Breast epithelium (tissue), 4 donors: ENCODE measurements around the gene SMIM20. TPM values are rescaled to one million over a fixed set of nuclear protein-coding genes. Genes with fewer than 3 reads are reported as not detected.

Experiments used
- DNase-seq, 2 donors: peaks; one replicate each; pipeline ENCODE4 v3.0.0-alpha.2; 2019; ENCODE audit warnings: low spot score in 2 of 2
- H3K27ac ChIP-seq, 2 donors: fragments of 200-600 bp; sonication (generic) in 1 of 2; one replicate each; pipeline ENCODE4 v1.5.1; 2016 to 2019; ENCODE audit warnings: mild to moderate bottlenecking in 1 of 2
- H3K27me3 ChIP-seq, 2 donors: fragments of 200-600 bp; sonication (generic) in 1 of 2; one replicate each; pipeline versions ENCODE4 v1.5.1 to v1.6.0; 2017 to 2019; ENCODE audit warnings: control low read depth in 1 of 2, mild to moderate bottlenecking in 1 of 2
- H3K36me3 ChIP-seq: fragments of 200-600 bp; one replicate; pipeline ENCODE4 v1.5.1; 2019
- H3K4me1 ChIP-seq, 2 donors: fragments of 200-600 bp; sonication (generic); one replicate each; pipeline ENCODE4 v1.5.1; 2016 to 2019; ENCODE audit warnings: control low read depth in 1 of 2
- H3K4me3 ChIP-seq, 3 donors: fragments of 200-600 bp; sonication (generic); 1 replicate in 2 of 3; 2 replicates in 1 of 3; pipeline ENCODE4 v1.5.1; 2016 to 2019; ENCODE audit warnings: mild to moderate bottlenecking in 3 of 3, moderate library complexity in 2 of 3
- H3K9me3 ChIP-seq, 2 donors: fragments of 200-600 bp; sonication (generic) in 1 of 2; one replicate each; pipeline ENCODE4 v1.5.1; 2016 to 2019; ENCODE audit warnings: control low read depth in 1 of 2
- POLR2A ChIP-seq: fragments of 450-650 bp; IDR thresholded peaks from one replicate; pipeline ENCODE4 v1.6.1; 2016; ENCODE audit warnings: antibody characterized with exemption, mild to moderate bottlenecking, moderate library complexity
- POLR2AphosphoS5 ChIP-seq, 3 donors: sonication (generic); formaldehyde crosslinking; IDR thresholded peaks; one replicate each; pipeline ENCODE4 v1.6.1; 2017; ENCODE audit warnings: antibody characterized with exemption in 3 of 3
- intact Hi-C: fragments of 100-400 bp; cut with DNase I; formaldehyde crosslinking; loops from one replicate; pipeline ENCODE4 v1.15.1; 2023; ENCODE audit warnings: low total_unique reads
- total RNA-seq, 3 donors: library from RNA; depleted of rRNA; stranded (reverse); fragments of >200 nt; gene quantifications; one replicate each; pipeline ENCODE4 v1.1.0, GENCODE V29; 2016
- TF ChIP-seq, protein P1 (sequence below), 3 donors: fragments of 450-650 bp; IDR thresholded peaks; one replicate each; pipeline ENCODE4 v1.5.1; 2016 to 2017; ENCODE audit warnings: antibody characterized with exemption in 3 of 3, mild to moderate bottlenecking in 3 of 3, moderate library complexity in 3 of 3

SMIM20 gene
- total RNA-seq, 3 donors from 2014 or later, result 26.9 to 37.0 (median 29.2) TPM

DNA sequence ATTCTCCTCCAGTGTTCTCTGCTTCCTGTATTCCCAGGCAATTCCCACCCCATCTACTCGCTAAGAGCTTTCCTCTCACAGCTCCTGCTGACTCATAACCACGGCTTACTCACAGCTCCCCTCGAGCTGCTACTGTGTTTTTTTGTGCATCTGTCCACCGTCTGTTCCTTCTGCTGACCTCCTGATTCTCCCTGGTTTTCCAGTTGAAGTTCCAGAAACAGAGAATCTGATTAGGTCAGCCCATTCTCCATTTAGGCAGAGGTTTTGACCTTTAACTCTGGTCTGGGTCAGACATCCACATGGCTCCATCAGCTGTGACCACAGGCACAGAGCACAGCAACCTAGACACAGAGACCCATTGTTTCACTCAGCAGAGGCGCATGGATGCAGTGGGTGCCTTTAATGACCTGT lies 5.5 kb upstream of the SMIM20 start:
- peak overlapping the region in 1 of 2 donors; percentile 62 for H3K27ac ChIP-seq
- H3K4me1 ChIP-seq, result no peaks in the 10 kb centered on the region
- no peaks in the 10 kb centered on the region for H3K27me3 ChIP-seq
- H3K4me3 ChIP-seq, result no peak overlapping the region
- no peaks in the 10 kb centered on the region for H3K9me3 ChIP-seq
- DNase-seq, result no peak
- H3K36me3 ChIP-seq, result no peaks in the 10 kb centered on the region
- intact Hi-C loops, result no loop called here
- TF ChIP-seq POLR2AphosphoS5 (IDR thresholded peaks at IDR 0.05), result no peak
- no peak for TF ChIP-seq POLR2A
- TF ChIP-seq, protein P1, sequence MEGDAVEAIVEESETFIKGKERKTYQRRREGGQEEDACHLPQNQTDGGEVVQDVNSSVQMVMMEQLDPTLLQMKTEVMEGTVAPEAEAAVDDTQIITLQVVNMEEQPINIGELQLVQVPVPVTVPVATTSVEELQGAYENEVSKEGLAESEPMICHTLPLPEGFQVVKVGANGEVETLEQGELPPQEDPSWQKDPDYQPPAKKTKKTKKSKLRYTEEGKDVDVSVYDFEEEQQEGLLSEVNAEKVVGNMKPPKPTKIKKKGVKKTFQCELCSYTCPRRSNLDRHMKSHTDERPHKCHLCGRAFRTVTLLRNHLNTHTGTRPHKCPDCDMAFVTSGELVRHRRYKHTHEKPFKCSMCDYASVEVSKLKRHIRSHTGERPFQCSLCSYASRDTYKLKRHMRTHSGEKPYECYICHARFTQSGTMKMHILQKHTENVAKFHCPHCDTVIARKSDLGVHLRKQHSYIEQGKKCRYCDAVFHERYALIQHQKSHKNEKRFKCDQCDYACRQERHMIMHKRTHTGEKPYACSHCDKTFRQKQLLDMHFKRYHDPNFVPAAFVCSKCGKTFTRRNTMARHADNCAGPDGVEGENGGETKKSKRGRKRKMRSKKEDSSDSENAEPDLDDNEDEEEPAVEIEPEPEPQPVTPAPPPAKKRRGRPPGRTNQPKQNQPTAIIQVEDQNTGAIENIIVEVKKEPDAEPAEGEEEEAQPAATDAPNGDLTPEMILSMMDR (IDR thresholded peaks at IDR 0.05), result no peak

DNA sequence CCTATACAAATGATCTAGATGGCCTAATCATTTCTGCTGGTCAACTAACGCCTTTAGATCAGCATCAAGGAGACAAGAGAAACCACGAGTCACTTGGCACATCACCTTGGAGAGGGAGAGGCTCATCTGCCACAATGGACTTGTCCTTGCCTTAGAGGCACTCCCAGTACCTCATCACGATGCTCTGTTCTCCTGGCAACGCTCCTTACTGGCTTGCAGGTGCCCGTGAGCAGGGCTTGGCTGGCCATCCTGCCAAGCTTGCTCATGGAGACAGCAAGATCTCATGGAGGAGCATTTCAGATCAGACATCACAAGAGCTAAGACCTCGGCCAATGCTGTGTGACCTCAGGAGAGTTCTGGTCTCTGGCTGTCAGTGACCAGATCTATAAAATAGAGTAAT lies 2.7 kb upstream of the SMIM20 start:
- H3K27me3 ChIP-seq, result no peaks in the 10 kb centered on the region
- H3K9me3 ChIP-seq, result no peaks in the 10 kb centered on the region

DNA sequence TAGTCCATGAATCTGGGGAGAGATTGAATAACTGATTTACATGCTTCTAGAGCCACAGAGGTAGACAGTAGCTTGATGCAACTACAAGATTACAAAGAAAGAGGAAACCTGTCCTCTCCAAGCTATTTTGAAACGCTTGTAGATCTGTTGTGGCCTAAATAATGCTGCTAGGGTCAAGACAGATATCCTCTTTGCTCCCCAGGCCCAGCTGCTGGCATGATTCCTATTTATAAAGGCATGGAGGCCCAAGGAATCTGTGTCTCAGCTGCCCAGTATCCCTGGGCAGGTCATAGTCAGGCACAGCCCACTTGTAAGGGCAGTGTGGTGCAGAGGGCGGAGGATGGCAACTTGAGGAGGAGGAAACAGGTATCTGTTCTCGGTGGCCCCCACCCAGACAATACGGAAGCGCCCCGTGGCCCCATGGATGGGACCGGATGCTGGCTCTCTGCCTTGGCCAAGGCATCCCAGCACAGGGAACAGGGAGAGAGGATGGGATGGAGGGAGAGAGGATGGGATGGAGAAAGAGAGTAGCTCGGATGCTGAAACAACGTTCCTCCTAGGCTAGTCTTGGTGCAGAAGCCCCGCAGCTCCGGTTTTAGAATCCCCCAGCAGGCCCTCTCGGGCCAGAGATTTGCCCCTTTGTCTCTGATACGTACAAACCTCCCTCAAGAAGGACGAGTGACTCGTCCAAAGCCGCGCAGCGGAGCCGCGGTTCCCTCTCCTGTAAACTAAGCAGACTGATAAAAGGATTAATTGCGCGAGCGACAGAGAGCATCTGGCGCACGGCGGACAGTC lies 767 bp upstream of the SMIM20 start:
- TF ChIP-seq POLR2A, result no peak
- TF ChIP-seq POLR2AphosphoS5 (IDR thresholded peaks at IDR 0.05), result no peak
- TF ChIP-seq, protein P1 (IDR thresholded peaks at IDR 0.05), result no peak
- H3K27me3 ChIP-seq, result no peaks in the 10 kb centered on the region
- peak overlapping the region; percentile 62 to 89 (median 79) for H3K4me3 ChIP-seq
- peak overlapping the region; percentile 91 to 96 for H3K27ac ChIP-seq
- intact Hi-C loops, result no loop called here
- H3K4me1 ChIP-seq, result no peaks in the 10 kb centered on the region
- H3K36me3 ChIP-seq, result no peaks in the 10 kb centered on the region
- no peak for DNase-seq
- no peaks in the 10 kb centered on the region for H3K9me3 ChIP-seq

More for the DNA sequence above, 2.7 kb upstream of the SMIM20 start:
- TF ChIP-seq, protein P1 (IDR thresholded peaks at IDR 0.05), result no peak
- TF ChIP-seq POLR2A (no peak), POLR2AphosphoS5 (IDR thresholded peaks at IDR 0.05) (no peak)
- no peaks in the 10 kb centered on the region for H3K36me3 ChIP-seq
- intact Hi-C loops, result no loop called here
- no peak for DNase-seq
- no peak overlapping the region for H3K27ac ChIP-seq
- no peak overlapping the region for H3K4me3 ChIP-seq
- no peaks in the 10 kb centered on the region for H3K4me1 ChIP-seq

DNA sequence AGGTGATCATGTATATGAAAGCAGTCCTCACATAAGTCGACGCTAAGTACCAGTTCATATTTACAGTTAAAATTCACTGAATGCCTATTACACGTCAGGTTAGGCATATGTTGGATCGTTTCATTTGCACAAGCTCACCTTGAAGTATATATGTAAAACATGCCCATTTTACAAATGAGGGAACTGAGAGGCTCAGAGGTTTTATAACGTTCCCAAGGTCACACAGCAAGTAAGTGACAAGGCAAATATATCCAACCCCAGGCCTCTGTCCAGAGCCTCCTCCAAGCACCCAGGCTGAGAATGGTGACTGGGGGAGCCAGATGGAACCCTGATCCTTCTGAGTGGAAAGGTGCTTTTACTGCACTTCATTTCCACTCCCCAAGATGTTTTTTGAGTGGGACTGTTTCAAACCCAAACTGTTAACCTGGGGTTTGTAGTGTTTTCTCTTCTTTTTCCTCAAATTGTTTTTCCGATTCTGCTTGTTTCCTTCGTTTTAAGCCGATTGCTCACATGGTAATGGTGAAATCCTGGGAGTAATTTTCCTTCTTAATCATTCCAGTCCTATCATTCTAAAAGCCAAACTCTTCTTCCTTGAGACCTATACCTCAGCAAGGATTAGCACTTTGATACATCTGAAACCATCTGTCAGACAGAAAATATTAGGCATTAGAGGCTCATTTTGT lies 791 bp downstream of the SMIM20 start:
- no peaks in the 10 kb centered on the region for H3K4me1 ChIP-seq
- TF ChIP-seq POLR2A (no peak), POLR2AphosphoS5 (IDR thresholded peaks at IDR 0.05) (no peak)
- TF ChIP-seq, protein P1 (IDR thresholded peaks at IDR 0.05), result no peak
- H3K27ac ChIP-seq, result peak overlapping the region; percentile 91 to 96
- H3K27me3 ChIP-seq, result no peaks in the 10 kb centered on the region
- DNase-seq, result no peak
- peak overlapping the region; percentile 62 to 89 (median 79) for H3K4me3 ChIP-seq
- H3K36me3 ChIP-seq, result no peaks in the 10 kb centered on the region
- H3K9me3 ChIP-seq, result no peaks in the 10 kb centered on the region
- intact Hi-C loops, result no loop called here

DNA sequence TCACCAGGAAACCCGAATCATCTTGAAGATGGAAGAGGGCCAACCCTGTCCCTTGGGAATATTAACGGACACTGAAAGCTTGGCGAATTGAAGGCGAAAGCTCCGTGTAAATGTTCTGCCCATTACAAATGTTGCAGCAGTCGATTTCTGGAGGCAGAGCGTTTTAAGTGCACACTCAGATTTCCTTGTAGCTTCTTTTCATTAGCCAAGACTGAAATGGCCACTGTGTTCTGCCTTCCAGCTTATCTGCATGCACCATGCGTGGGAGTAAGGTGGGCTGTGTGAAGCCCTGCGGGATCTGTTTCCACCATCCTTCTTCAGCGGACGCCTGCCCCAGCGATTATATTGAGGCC lies 1.3 kb downstream of the SMIM20 start:
- intact Hi-C loops, result no loop called here
- no peak for DNase-seq
- no peaks in the 10 kb centered on the region for H3K36me3 ChIP-seq
- H3K4me3 ChIP-seq, result peak overlapping the region in 1 of 3 donors; percentile 89
- no peaks in the 10 kb centered on the region for H3K9me3 ChIP-seq
- no peak for TF ChIP-seq POLR2AphosphoS5 (IDR thresholded peaks at IDR 0.05)
- TF ChIP-seq, protein P1 (IDR thresholded peaks at IDR 0.05), result no peak
- TF ChIP-seq POLR2A, result no peak
- peak overlapping the region; percentile 91 to 96 for H3K27ac ChIP-seq
- H3K27me3 ChIP-seq, result no peaks in the 10 kb centered on the region
- H3K4me1 ChIP-seq, result no peaks in the 10 kb centered on the region
